IMR-90 (cell line): ENCODE results near the gene IGF1R. TPM values are rescaled to one million over a fixed set of nuclear protein-coding genes. Genes with fewer than 3 reads are reported as not detected.

Experiments
- ATAC-seq: fragments of 200-7000 bp; cut with Tn5 transposase; 2 replicates; pipeline ENCODE4 v1.9.1; 2020; ENCODE audit warnings: low read depth, mild to moderate bottlenecking, moderate library complexity
- BruUV-seq: library from RNA; stranded (reverse); fragments of 400-500 nt; replicated peaks from 2 replicates; lab custom pipeline; 2021; lab: Mats Ljungman, UMichigan
- CTCF ChIA-PET: fragments of 300-600 bp; formaldehyde crosslinking; extraction: SDS; loops from one replicate; lab custom pipeline; 2021; ENCODE audit warnings: antibody characterized with exemption; lab: Yijun Ruan, JAX
- POLR2A ChIA-PET: fragments of 300-600 bp; sonication (Branson Sonifier 250); formaldehyde crosslinking; loops from one replicate; lab custom pipeline; 2022; ENCODE audit warnings: antibody characterized with exemption; ENCODE audit not compliant: unreplicated experiment; lab: Charles Lee
- DNase-seq: peaks from one replicate; pipeline ENCODE4 v3.0.0; 2013
- H2AFZ ChIP-seq: replicated peaks from 2 replicates; pipeline ENCODE3; 2013; ENCODE audit warnings: low read length, mild to moderate bottlenecking; ENCODE audit not compliant: poor library complexity
- H2AK5ac ChIP-seq: 2 replicates; pipeline ENCODE4 v1.6.1; 2013; ENCODE audit warnings: low read depth, low read length, inconsistent platforms
- H2AK9ac ChIP-seq: replicated peaks from 2 replicates; pipeline ENCODE3; 2013; ENCODE audit warnings: mild to moderate bottlenecking, low read depth, low read length, moderate library complexity; ENCODE audit not compliant: poor library complexity
- H2BK120ac ChIP-seq: 2 replicates; pipeline ENCODE4 v1.6.1; 2013; ENCODE audit warnings: low read depth, low read length, inconsistent platforms
- H2BK15ac ChIP-seq: 3 replicates; pipeline ENCODE4 v1.6.1; 2013; ENCODE audit warnings: low read depth, low read length, inconsistent platforms
- H2BK20ac ChIP-seq: 2 replicates; pipeline ENCODE4 v1.6.1; 2013; ENCODE audit warnings: low read depth, mild to moderate bottlenecking, inconsistent platforms, low read length, moderate library complexity
- H2BK5ac ChIP-seq: 2 replicates; pipeline ENCODE4 v1.6.1; 2013; ENCODE audit warnings: mild to moderate bottlenecking, low read depth, low read length, inconsistent platforms; ENCODE audit not compliant: poor library complexity, severe bottlenecking
- H3K14ac ChIP-seq: replicated peaks from 2 replicates; pipeline ENCODE4 v1.6.1; 2013; ENCODE audit warnings: low read depth, low read length, inconsistent platforms
- H3K18ac ChIP-seq: 2 replicates; pipeline ENCODE4 v1.6.1; 2013; ENCODE audit warnings: low read depth, low read length, control low read depth
- H3K23ac ChIP-seq: 2 replicates; pipeline ENCODE4 v1.6.1; 2013; ENCODE audit warnings: low read depth, low read length, inconsistent platforms
- H3K27ac ChIP-seq: 2 replicates; pipeline ENCODE4 v1.5.1; 2013; ENCODE audit warnings: mild to moderate bottlenecking, control low read depth, low read length; ENCODE audit not compliant: insufficient read depth
- H3K27me3 ChIP-seq: 2 replicates; pipeline ENCODE4 v1.6.1; 2013; ENCODE audit warnings: low read length; ENCODE audit not compliant: control insufficient read depth, insufficient read depth
- H3K36me3 ChIP-seq: 2 replicates; pipeline ENCODE4 v1.6.1; 2013; ENCODE audit warnings: low read length, mixed read lengths; ENCODE audit not compliant: control insufficient read depth, insufficient read depth
- H3K4ac ChIP-seq: 2 replicates; pipeline ENCODE4 v1.6.1; 2013; ENCODE audit warnings: low read depth, low read length, inconsistent platforms
- H3K4me1 ChIP-seq: 2 replicates; pipeline ENCODE4 v1.6.1; 2013; ENCODE audit warnings: low read length, mixed read lengths; ENCODE audit not compliant: control insufficient read depth, insufficient read depth
- H3K4me2 ChIP-seq: 2 replicates; pipeline ENCODE4 v1.6.1; 2013; ENCODE audit warnings: low read depth, mild to moderate bottlenecking, control low read depth, low read length, moderate library complexity
- H3K4me3 ChIP-seq: 2 replicates; pipeline ENCODE4 v1.5.1; 2013; ENCODE audit warnings: low read depth, mild to moderate bottlenecking, control low read depth, low read length, moderate library complexity; ENCODE audit not compliant: insufficient read depth
- H3K56ac ChIP-seq: 2 replicates; pipeline ENCODE4 v1.6.1; 2013; ENCODE audit warnings: low read length, inconsistent platforms; ENCODE audit not compliant: insufficient read depth; ENCODE audit errors: extremely low read depth
- H3K79me1 ChIP-seq, 2 experiments: 2 replicates each; pipeline ENCODE4 v1.6.1; 2013; ENCODE audit warnings: low read length in 2 of 2, inconsistent platforms in 1 of 2, low read depth in 1 of 2
- H3K9ac ChIP-seq: 2 replicates; pipeline ENCODE4 v1.6.1; 2013; ENCODE audit warnings: low read depth, low read length, control low read depth
- H3K9me1 ChIP-seq: 2 replicates; pipeline ENCODE4 v1.6.1; 2013; ENCODE audit warnings: low read length, inconsistent platforms; ENCODE audit not compliant: insufficient read depth
- H3K9me3 ChIP-seq: 2 replicates; pipeline ENCODE4 v1.6.1; 2013; ENCODE audit warnings: low read length; ENCODE audit not compliant: control insufficient read depth, insufficient read depth
- H4K20me1 ChIP-seq: 2 replicates; pipeline ENCODE4 v1.6.1; 2013; ENCODE audit warnings: low read length, inconsistent platforms; ENCODE audit not compliant: insufficient read depth
- H4K5ac ChIP-seq: 2 replicates; pipeline ENCODE4 v1.6.1; 2013; ENCODE audit warnings: mild to moderate bottlenecking, low read depth, low read length, control low read depth
- H4K8ac ChIP-seq, 2 experiments: 2 replicates each; pipeline ENCODE4 v1.6.1; 2013; ENCODE audit warnings: low read depth in 2 of 2, low read length in 2 of 2, control low read depth in 1 of 2, inconsistent platforms in 1 of 2
- H4K91ac ChIP-seq: 2 replicates; pipeline ENCODE4 v1.6.1; 2013; ENCODE audit warnings: low read depth, low read length, inconsistent platforms; ENCODE audit not compliant: insufficient read depth
- CEBPB ChIP-seq: IDR thresholded peaks from 2 replicates; pipeline ENCODE4 v1.6.1; 2012; ENCODE audit warnings: low read depth, low read length, improper control_type of control experiment
- ELK1 ChIP-seq: fragments of 150-350 bp; IDR thresholded peaks from 2 replicates; pipeline ENCODE4 v1.6.1; 2016; ENCODE audit warnings: low read depth, mild to moderate bottlenecking, low read length, moderate library complexity, borderline replicate concordance
- FOS ChIP-seq: fragments of 150-350 bp; IDR thresholded peaks from 2 replicates; pipeline ENCODE4 v1.6.1; 2016; ENCODE audit warnings: low read depth, low read length
- MAZ ChIP-seq: IDR thresholded peaks from 2 replicates; pipeline ENCODE4 v1.6.1; 2012; ENCODE audit warnings: low read depth, mild to moderate bottlenecking, low read length, improper control_type of control experiment, moderate library complexity, borderline replicate concordance
- MXI1 ChIP-seq: IDR thresholded peaks from 2 replicates; pipeline ENCODE4 v1.6.1; 2012; ENCODE audit warnings: low read depth, mild to moderate bottlenecking, low read length, moderate library complexity, borderline replicate concordance
- RFX5 ChIP-seq: IDR thresholded peaks from 2 replicates; pipeline ENCODE4 v1.8.0; 2012; ENCODE audit warnings: low read depth, mild to moderate bottlenecking, low read length, moderate library complexity
- USF2 ChIP-seq: fragments of 150-350 bp; IDR thresholded peaks from 2 replicates; pipeline ENCODE4 v1.6.1; 2017; ENCODE audit warnings: mild to moderate bottlenecking, antibody characterized with exemption, low read length, low read depth
- WGBS, 2 experiments: methylation state at CpG; one replicate each; pipeline versions ENCODE4 v1.1.5 to v1.1.7; 2013; ENCODE audit warnings: missing lambda C conversion rate in 2 of 2; ENCODE audit not compliant: insufficient read length in 1 of 2; ENCODE audit errors: extremely low coverage in 2 of 2; 5-methylcytosine and 5-hydroxymethylcytosine counted together
- dilution Hi-C: fragments of 300-500 bp; cut with HindIII; formaldehyde crosslinking; loops from one replicate; pipeline ENCODE4 v1.14.3; 2018; ENCODE audit warnings: low sequenced_read_pairs; ENCODE audit not compliant: unreplicated experiment
- in situ Hi-C: fragments of 300-500 bp; cut with MboI; formaldehyde crosslinking; loops from 3 replicates; pipeline ENCODE4 v1.14.3; 2019; ENCODE audit warnings: low sequenced_read_pairs, inconsistent platforms, mixed read lengths
- intact Hi-C: fragments of 100-400 bp; cut with micrococcal nuclease; formaldehyde crosslinking; loops from 2 replicates; pipeline ENCODE4 v1.10.0; 2022
- polyA plus RNA-seq, 3 experiments: library from polyadenylated mRNA; depleted of rRNA; stranded (reverse); fragments of >200 nt; gene quantifications; 2 replicates each; pipeline ENCODE4 v1.2.3, GENCODE V29; 2012; ENCODE audit warnings: low replicate concordance in 1 of 3
- total RNA-seq: library from RNA; depleted of rRNA; stranded (reverse); fragments of >200 nt; gene quantifications from 2 replicates; pipeline ENCODE4 v1.2.3, GENCODE V29; 2012

Gene IGF1R
- total and polyA plus RNA-seq, 2 of the 4 experiments (the other 2 are of a cell fraction): 24.0 to 24.9 TPM

GRCh38 chr15:98812716-98813446, 164.5 kb downstream of the IGF1R start:
- Histone ChIP-seq H2AK9ac (no peak overlapping the region), H3K4ac (no peak overlapping the region), H3K4me1 (peaks cover 7% of the 10 kb centered on the region), H2BK120ac (no peak overlapping the region), H2AK5ac (no peak overlapping the region), H3K79me1 (peaks cover 62 to 81% of the 10 kb centered on the region in 2 experiments), H3K56ac (no peak overlapping the region), H3K27ac (no peak overlapping the region), H3K9ac (no peak overlapping the region), H3K9me1 (peaks cover 22% of the 10 kb centered on the region; the same call in 1 of the 2 replicates), H3K14ac (no peak overlapping the region), H3K23ac (no peak overlapping the region), H4K8ac (no peak overlapping the region), H3K36me3 (no peaks in the 10 kb centered on the region), H4K20me1 (peaks cover 66% of the 10 kb centered on the region), H3K18ac (no peak overlapping the region), H3K9me3 (no peaks in the 10 kb centered on the region), H2BK15ac (no peak overlapping the region), H3K4me3 (no peak overlapping the region), H4K5ac (no peak overlapping the region), H2AFZ (no peak overlapping the region), H2BK20ac (no peak overlapping the region), H4K91ac (no peak overlapping the region), H3K4me2 (no peak overlapping the region), H3K27me3 (no peaks in the 10 kb centered on the region), H2BK5ac (no peak overlapping the region)
- POLR2A ChIA-PET: no interaction called here
- in situ Hi-C loops: no loop called here
- dilution Hi-C loops: no loop called here
- ATAC-seq: no peak
- intact Hi-C loops: no loop called here
- TF ChIP-seq MAZ (no peak), RFX5 (no peak), ELK1 (no peak), USF2 (no peak), CEBPB (no peak), FOS (no peak), MXI1 (no peak)
- no TSS peak for BruUV-seq
- WGBS, 2 experiments: 100% methylated on average over 1 of the region's 8 CpGs; no CpG with 5 or more reads in 1 of the 2 experiments
- DNase-seq: no peak
- CTCF ChIA-PET: no interaction called here
